AG04450 (cell line): Measurements from ENCODE around the gene BEND3. TPM values are rescaled to one million over a fixed set of nuclear protein-coding genes. Genes with fewer than 3 reads are reported as not detected.

ENCODE experiments used
- CTCF ChIA-PET: fragments of 300-600, 350-600 bp; formaldehyde crosslinking; extraction: SDS; loops from one replicate; lab custom pipeline; 2022; ENCODE audit warnings: antibody characterized with exemption, inconsistent platforms; lab: Charles Lee
- POLR2A ChIA-PET: fragments of 350-600 bp; formaldehyde crosslinking; extraction: SDS; loops from one replicate; lab custom pipeline; 2021; ENCODE audit warnings: antibody characterized with exemption, inconsistent platforms; lab: Yijun Ruan, JAX
- DNase-seq: peaks from one replicate; pipeline ENCODE4 v3.0.0-alpha.2; 2011; ENCODE audit warnings: low read depth, low spot score
- H3K27ac ChIP-seq: one replicate; pipeline ENCODE4 v1.5.1; 2012; ENCODE audit warnings: low read depth, low read length, control low read depth
- H3K27me3 ChIP-seq: one replicate; pipeline ENCODE4 v1.6.0; 2012; ENCODE audit warnings: low read length; ENCODE audit not compliant: control insufficient read depth, insufficient read depth
- H3K4me3 ChIP-seq: 2 replicates; pipeline ENCODE4 v1.5.1; 2011; ENCODE audit warnings: mild to moderate bottlenecking, low read depth, low read length, control low read depth
- H3K9me3 ChIP-seq: 2 replicates; pipeline ENCODE4 v1.5.1; 2012; ENCODE audit warnings: low read length; ENCODE audit not compliant: control insufficient read depth, insufficient read depth
- polyA plus RNA-seq: library from polyadenylated mRNA; depleted of rRNA; stranded (reverse); fragments of >200 nt; gene quantifications from 2 replicates; pipeline ENCODE4 v1.2.3, GENCODE V29; 2011
- TF ChIP-seq, protein P1 (sequence below): IDR thresholded peaks from 2 replicates; pipeline ENCODE4 v1.5.1; 2011; ENCODE audit warnings: low read depth, low read length, control low read depth, inconsistent platforms

The BEND3 gene
- polyA plus RNA-seq, 1 experiment = 0.81 TPM

DNA sequence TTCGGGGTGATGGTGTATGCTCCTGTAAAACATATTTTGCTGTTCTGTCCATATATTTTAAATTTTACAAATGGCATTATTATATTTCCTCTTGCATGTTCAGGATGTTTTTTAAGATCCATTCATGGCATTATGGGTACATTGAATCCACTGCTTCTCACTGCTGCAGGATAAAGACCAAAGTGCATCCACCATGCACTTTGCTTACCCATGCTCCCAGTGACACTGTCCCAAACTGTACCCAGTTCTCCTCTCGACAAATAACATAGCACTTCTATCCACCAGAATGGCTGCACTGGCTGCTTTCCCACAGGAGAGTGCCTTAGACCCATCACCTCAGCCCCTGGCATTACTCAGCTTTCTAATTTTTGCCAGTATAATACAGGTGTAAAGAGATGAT is 57.6 kb downstream of the BEND3 start:
- no peaks in the 10 kb centered on the region for H3K27me3 ChIP-seq
- TF ChIP-seq, protein P1, sequence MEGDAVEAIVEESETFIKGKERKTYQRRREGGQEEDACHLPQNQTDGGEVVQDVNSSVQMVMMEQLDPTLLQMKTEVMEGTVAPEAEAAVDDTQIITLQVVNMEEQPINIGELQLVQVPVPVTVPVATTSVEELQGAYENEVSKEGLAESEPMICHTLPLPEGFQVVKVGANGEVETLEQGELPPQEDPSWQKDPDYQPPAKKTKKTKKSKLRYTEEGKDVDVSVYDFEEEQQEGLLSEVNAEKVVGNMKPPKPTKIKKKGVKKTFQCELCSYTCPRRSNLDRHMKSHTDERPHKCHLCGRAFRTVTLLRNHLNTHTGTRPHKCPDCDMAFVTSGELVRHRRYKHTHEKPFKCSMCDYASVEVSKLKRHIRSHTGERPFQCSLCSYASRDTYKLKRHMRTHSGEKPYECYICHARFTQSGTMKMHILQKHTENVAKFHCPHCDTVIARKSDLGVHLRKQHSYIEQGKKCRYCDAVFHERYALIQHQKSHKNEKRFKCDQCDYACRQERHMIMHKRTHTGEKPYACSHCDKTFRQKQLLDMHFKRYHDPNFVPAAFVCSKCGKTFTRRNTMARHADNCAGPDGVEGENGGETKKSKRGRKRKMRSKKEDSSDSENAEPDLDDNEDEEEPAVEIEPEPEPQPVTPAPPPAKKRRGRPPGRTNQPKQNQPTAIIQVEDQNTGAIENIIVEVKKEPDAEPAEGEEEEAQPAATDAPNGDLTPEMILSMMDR = no peak
- no peak for DNase-seq
- no peak overlapping the region for H3K27ac ChIP-seq
- no peak overlapping the region for H3K4me3 ChIP-seq
- H3K9me3 ChIP-seq = no peaks in the 10 kb centered on the region
- CTCF ChIA-PET = no interaction called here
- POLR2A ChIA-PET = no interaction called here

DNA sequence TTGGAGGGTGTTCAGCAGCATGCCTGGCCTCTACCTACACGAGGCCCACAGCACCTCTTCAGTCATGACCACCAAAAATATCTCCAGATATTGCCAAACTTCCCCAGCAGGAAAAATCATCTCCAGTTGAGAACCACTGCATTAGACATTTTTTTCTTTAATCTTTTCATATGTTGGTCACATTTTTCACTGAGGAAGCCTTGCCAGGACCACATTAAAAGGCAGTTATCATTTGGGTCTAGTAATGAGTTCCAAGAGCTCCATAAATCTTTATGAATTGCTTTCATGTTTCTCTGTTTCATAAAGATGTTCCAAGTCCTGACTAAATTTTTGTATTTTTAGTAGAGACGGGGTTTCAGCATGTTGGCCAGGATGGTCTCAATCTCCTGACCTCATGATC is 58.5 kb downstream of the BEND3 start:
- H3K9me3 ChIP-seq = no peaks in the 10 kb centered on the region
- TF ChIP-seq, protein P1 = no peak
- H3K27me3 ChIP-seq = no peaks in the 10 kb centered on the region
- H3K4me3 ChIP-seq = no peak overlapping the region
- no peak overlapping the region for H3K27ac ChIP-seq
- no peak for DNase-seq
- ChIA-PET POLR2A (no interaction called here), CTCF (interaction anchor here (0.6 kb wide), 1 partner anchor 717 kb away, joined by 3 read pairs; no protein-coding TSS in a partner anchor)

DNA sequence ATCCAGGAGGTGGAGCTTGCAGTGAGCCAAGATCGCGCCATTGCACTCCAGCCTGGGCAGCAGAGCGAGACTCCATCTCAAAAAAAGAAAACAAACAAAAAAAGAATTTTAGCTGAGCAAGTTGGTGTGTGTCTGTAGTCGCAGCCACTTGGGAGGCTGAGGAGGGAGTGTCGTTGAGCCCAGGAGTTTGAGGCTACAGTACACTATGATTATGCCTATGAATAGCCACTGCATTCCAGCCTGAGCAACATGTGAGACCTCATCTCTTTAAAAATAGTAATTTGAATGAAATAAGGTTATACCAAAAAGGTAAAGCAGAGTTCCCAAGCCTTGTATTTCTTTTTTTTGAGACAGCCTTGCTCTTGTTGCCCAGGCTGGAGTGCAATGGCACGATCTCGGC is 67.5 kb downstream of the BEND3 start:
- Histone ChIP-seq H3K27me3 (no peaks in the 10 kb centered on the region), H3K4me3 (no peak overlapping the region), H3K27ac (no peak overlapping the region), H3K9me3 (no peaks in the 10 kb centered on the region)
- CTCF ChIA-PET = no interaction called here
- POLR2A ChIA-PET = no interaction called here
- TF ChIP-seq, protein P1 = no peak
- DNase-seq = no peak

DNA sequence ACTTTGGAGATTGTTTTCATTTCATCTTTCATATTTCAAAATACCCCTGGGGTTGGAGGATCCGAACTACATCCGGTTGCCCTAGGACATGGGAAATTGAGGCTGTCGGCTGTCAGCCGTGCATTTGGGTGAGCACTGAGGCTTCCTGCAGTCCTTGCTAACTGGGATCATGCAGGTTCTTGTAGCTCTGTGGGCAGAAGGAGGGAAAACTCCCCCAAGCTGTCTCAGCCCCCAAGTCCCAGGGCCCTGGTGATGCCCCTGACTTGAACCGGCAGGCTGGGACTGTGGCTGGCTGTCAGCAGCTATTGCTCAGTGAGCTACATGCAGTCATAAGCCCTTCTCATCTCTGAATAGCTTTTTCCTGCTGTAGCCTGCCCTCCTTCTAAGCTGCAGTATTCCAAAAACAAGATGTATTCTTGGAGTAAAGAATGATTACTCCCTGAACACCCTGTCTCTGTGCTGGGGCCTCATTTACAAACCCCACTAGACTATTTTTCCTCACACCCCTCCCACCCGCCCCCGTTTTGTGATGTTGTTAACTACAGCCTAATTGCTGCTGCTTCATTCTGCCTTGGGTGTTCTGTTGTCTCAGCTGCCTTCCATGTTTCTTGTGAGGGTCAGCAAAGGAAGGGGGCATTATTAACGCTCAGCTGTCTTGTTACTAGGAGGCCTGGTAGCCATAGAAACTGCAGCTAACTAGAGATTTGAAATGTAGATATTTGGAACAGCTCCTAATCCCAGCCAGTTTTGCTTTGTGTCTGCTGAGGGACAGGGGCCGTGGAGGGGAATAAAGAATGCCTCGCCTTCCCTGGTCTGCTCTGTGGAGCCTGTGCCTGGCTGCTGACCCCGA is 69.3 kb downstream of the BEND3 start:
- ChIA-PET POLR2A (interaction anchor here (1.5 kb wide), 1 partner anchor 12 kb away, joined by 3 read pairs; no protein-coding TSS in a partner anchor), CTCF (interaction anchor here (0.5 kb wide), 1 partner anchor 19 kb away, joined by 3 read pairs; no protein-coding TSS in a partner anchor)

More for the DNA sequence above, 69.3 kb downstream of the BEND3 start:
- H3K9me3 ChIP-seq = no peaks in the 10 kb centered on the region
- H3K27me3 ChIP-seq = no peaks in the 10 kb centered on the region
- no peak overlapping the region for H3K4me3 ChIP-seq
- no peak for DNase-seq
- TF ChIP-seq, protein P1 = no peak
- H3K27ac ChIP-seq = no peak overlapping the region
